Stimulated activated CD8-positive, alpha-beta memory T cell treated with anti-CD3 and anti-CD28 coated beads, Interleukin-12 subunit alpha, Interleukin-12 subunit beta, amount 100 ng/mL, for 4 hours (primary cell): Measurements from ENCODE around the gene ERI3.

Experiments
- DNase-seq: peaks from one replicate; pipeline ENCODE4 v3.0.0-alpha.2; 2020; ENCODE audit warnings: low read depth

The ERI3 gene

GRCh38 chr1:44262414-44262813, 92.6 kb downstream of the ERI3 start:
- DNase-seq, result no peak

GRCh38 chr1:44261962-44262361, 93.1 kb downstream of the ERI3 start:
- no peak for DNase-seq

GRCh38 chr1:44261171-44261817, 93.8 kb downstream of the ERI3 start:
- DNase-seq, result no peak

GRCh38 chr1:44260792-44261170, 94.3 kb downstream of the ERI3 start:
- DNase-seq, result no peak

GRCh38 chr1:44259090-44259489, 96.0 kb downstream of the ERI3 start:
- no peak for DNase-seq

- no peak for DNase-seq
Observed at GRCh38 chr1:44256762-44257554, 98.1 kb downstream of the ERI3 start.

GRCh38 chr1:44254392-44254910, 100.6 kb downstream of the ERI3 start:
- no peak for DNase-seq

- DNase-seq, result no peak
Observed at GRCh38 chr1:44251989-44252671, 102.9 kb downstream of the ERI3 start.

GRCh38 chr1:44251486-44251885, 103.6 kb downstream of the ERI3 start:
- no peak for DNase-seq

- no peak for DNase-seq
Observed at GRCh38 chr1:44250068-44250781, 104.8 kb downstream of the ERI3 start.

- DNase-seq, result no peak
Observed at GRCh38 chr1:44249543-44249942, 105.5 kb downstream of the ERI3 start.

GRCh38 chr1:44246806-44247205, 108.3 kb downstream of the ERI3 start:
- DNase-seq, result no peak

GRCh38 chr1:44244986-44245385, 110.1 kb downstream of the ERI3 start:
- DNase-seq, result no peak

GRCh38 chr1:44243782-44244495, 111.1 kb downstream of the ERI3 start:
- no peak for DNase-seq

GRCh38 chr1:44242746-44243145, 112.3 kb downstream of the ERI3 start:
- no peak for DNase-seq

- no peak for DNase-seq
Observed at GRCh38 chr1:44240802-44241671, 114.0 kb downstream of the ERI3 start.

GRCh38 chr1:44239961-44240371, 115.1 kb downstream of the ERI3 start:
- no peak for DNase-seq

GRCh38 chr1:44239331-44239960, 115.6 kb downstream of the ERI3 start:
- DNase-seq, result no peak

GRCh38 chr1:44238660-44239059, 116.4 kb downstream of the ERI3 start:
- no peak for DNase-seq
